NB4 (cell line): ENCODE data around the gene FREY1.

Experiments
- CTCF ChIP-seq: IDR thresholded peaks from one replicate; pipeline ENCODE4 v1.5.1; 2012; ENCODE audit warnings: low read depth, low read length
- POLR2A ChIP-seq: IDR thresholded peaks from 2 replicates; pipeline ENCODE4 v1.6.1; 2011; ENCODE audit warnings: mild to moderate bottlenecking; ENCODE audit not compliant: insufficient read length; ENCODE audit errors: extremely low read depth

DNA sequence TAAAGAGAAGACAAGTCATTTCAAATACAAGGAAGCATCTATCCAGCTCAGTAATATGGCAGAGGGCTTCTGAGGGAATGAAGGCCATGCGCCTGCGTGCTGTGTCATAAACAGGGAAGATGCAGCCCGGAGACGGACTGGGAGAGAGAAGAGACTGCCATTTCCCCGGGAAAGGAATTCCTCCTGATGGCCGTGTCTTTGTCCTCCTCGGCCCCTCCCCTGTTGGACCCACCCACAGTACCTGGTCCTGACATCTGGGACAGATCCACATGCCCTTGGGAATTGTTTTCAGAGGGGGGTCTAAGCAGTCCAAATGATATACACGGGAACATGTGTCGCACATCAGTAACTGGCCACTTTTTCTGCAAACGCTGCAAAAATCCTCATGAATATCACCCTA, 30.8 kb upstream of the FREY1 start:
- TF ChIP-seq CTCF: no peak
- no peak for TF ChIP-seq POLR2A
